Activated CD8-positive, alpha-beta memory T cell treated with anti-CD3 and anti-CD28 coated beads, Interleukin-2, amount 10 ng/mL, durations not matched to agents 7 days and 5 days (primary cell): Measurements from ENCODE around the gene ABCC10. TPM values are rescaled to one million over a fixed set of nuclear protein-coding genes. Genes with fewer than 3 reads are reported as not detected.
"Not testable (repeated sequence)": the region's sequence is repeated elsewhere in the genome, so short reads cannot be mapped to it uniquely, and the experiment has no call there.

Source experiments
- ATAC-seq: fragments of 150-1000 bp; cut with Tn5 transposase; one replicate; pipeline ENCODE4 v1.10.0; 2021; ENCODE audit warnings: moderate library complexity
- CTCF ChIA-PET: fragments of 350-600 bp; sonication (Branson Sonifier 250); formaldehyde crosslinking; loops from one replicate; lab custom pipeline; 2021; ENCODE audit warnings: antibody characterized with exemption; lab: Charles Lee
- DNase-seq: peaks from one replicate; pipeline ENCODE4 v3.0.0-alpha.2; 2020
- H3K27ac Mint-ChIP-seq: one replicate; pipeline ENCODE4 v1.8.0; 2021; ENCODE audit warnings: mild to moderate bottlenecking, mixed read lengths
- H3K27me3 Mint-ChIP-seq: one replicate; pipeline ENCODE4 v1.8.0; 2021; ENCODE audit warnings: mixed read lengths
- H3K36me3 Mint-ChIP-seq: one replicate; pipeline ENCODE4 v1.8.0; 2021; ENCODE audit warnings: mild to moderate bottlenecking, mixed read lengths
- H3K4me1 Mint-ChIP-seq: one replicate; pipeline ENCODE4 v1.8.0; 2021; ENCODE audit warnings: mixed read lengths
- H3K4me3 Mint-ChIP-seq: one replicate; pipeline ENCODE4 v1.8.0; 2021; ENCODE audit warnings: mild to moderate bottlenecking, moderate library complexity, mixed read lengths
- H3K9me3 Mint-ChIP-seq: one replicate; pipeline ENCODE4 v1.8.0; 2022; ENCODE audit warnings: low read depth, mixed read lengths
- total RNA-seq, 2 experiments: library from RNA; stranded (reverse); gene quantifications; one replicate each; pipeline ENCODE4 v1.2.3, GENCODE V29; 2021

The ABCC10 gene
- total RNA-seq, 2 experiments from 2014 or later: 52.0 to 59.6 TPM

DNA sequence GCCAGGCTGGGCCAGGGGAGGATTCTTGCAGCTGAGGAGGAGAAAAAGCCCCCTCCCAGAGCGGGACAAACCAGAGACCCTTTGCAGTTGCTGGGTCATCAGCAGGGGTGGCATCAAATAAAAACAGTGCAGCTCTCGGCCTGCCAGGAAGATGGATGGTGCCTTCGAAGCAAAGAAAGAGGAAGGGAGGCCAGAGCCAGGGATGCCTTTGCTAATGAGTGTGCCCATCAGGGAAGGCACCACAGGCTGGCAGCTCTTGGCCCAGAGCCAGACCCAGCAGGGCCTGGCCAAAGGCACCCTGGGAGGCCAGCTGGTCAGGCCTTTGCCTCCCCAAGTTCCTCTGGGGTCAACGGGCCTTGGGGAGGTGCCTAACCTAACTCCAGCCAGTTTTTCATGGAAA, 31.6 kb upstream of the ABCC10 start:
- Mint-ChIP-seq H3K9me3 (no peaks in the 10 kb centered on the region), H3K4me1 (peaks cover 14% of the 10 kb centered on the region), H3K36me3 (no peaks in the 10 kb centered on the region), H3K27me3 (peaks cover 41% of the 10 kb centered on the region), H3K4me3 (no peak overlapping the region), H3K27ac (no peak overlapping the region)
- DNase-seq: no peak
- CTCF ChIA-PET: interaction anchor here (0.7 to 2.1 kb wide), 7 partner anchors 9 to 252 kb away, joined by 3 to 12 read pairs (median 3); partner anchors contain the start of genes DNPH1, POLR1C and YIPF3
- ATAC-seq: no peak

DNA sequence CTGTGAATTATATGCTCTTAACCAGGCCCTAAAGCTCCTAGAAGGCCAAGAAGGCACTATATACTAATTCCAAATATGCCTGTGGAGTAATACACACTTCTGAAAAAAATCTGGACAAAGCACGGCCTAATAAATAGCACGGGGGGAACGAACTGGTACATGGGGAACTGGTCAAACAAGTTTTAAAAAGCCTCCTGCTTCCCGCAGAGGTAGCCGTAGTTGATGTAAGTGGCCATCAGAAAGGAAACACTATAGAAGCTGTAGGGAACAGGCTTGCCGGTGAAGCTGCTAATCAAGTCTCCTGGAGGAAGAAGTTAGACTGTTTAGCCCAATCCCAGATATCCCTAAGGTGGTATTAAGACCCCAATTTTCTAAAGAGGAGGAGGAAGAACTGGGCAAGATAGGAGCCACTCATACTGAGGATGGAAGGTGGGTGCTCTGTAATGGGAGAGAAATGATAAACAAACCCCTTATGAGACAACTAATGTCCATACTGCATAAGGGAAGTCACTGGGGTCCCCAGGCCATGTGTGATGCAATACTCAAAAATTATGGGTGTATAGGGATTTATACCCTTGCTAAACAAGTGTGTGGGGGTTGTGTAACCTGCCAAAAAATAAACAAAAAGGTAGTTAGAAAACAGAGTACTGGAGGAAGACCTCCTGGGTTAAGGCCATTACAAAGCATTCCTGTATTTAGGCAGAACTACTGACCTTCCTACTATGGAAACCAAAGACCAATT, 30.8 kb upstream of the ABCC10 start:
- DNase-seq: no peak
- Mint-ChIP-seq H3K27me3 (peaks cover 35% of the 10 kb centered on the region), H3K27ac (no peak overlapping the region), H3K4me1 (peaks cover 6% of the 10 kb centered on the region), H3K4me3 (no peak overlapping the region), H3K9me3 (no peaks in the 10 kb centered on the region), H3K36me3 (no peaks in the 10 kb centered on the region)
- CTCF ChIA-PET: interaction anchor here (0.7 to 2.3 kb wide), 10 partner anchors 10 to 253 kb away, joined by 3 to 12 read pairs (median 6); partner anchors contain the start of genes DNPH1, POLR1C, YIPF3 and ZNF318
- no peak for ATAC-seq

DNA sequence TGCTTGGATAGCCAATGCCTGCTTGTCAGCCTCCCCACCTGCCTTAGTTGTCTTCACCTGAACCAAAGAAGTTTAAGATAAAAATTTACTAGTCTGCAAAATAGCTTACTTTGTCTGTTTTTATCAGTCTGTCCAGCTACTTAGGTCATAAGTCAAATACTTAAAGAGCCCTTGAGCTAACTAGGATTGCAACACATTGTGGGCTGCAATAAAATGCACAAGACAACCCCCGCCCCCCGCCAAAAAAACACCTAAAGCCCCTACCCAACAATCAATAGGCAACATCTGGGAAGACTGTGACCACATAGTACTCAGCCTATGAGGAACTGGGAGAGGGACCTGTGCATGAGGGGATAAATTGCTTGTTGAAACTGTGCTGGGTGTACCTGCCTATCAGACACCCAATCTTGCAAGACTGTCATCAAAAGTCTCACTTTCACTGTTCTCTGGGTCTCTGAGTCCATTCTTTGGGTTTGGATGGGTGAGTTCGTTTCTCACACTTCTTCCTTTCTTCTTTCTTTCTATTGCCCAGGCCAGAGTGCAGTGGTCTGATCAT, 27.3 kb upstream of the ABCC10 start:
- no peak overlapping the region for H3K27ac Mint-ChIP-seq
- ATAC-seq: no peak
- CTCF ChIA-PET: no interaction called here
- no peak overlapping the region for H3K4me3 Mint-ChIP-seq
- DNase-seq: no peak
- H3K27me3 Mint-ChIP-seq: peaks cover 22% of the 10 kb centered on the region
- no peaks in the 10 kb centered on the region for H3K9me3 Mint-ChIP-seq
- no peaks in the 10 kb centered on the region for H3K36me3 Mint-ChIP-seq
- peaks cover 2% of the 10 kb centered on the region for H3K4me1 Mint-ChIP-seq

DNA sequence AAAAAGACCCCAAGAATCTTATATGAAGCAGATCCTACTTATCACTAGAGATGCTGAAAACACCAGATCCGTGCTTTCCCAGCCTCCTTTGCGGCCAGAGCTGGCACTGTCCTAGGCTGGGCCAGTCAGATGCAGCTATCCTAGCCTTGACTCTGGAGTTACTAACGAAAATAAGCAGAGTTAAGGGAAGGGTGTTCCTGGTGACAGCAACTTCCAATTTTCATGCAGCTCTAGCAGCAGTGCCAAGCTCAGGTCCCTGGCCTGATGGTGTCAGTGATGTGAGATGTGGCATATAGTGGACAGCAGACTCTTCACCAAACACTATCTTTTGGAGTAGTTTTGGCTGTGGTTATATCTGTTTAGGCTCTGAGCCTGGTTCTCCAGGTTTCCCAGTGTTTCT, 25.6 kb upstream of the ABCC10 start:
- H3K9me3 Mint-ChIP-seq: no peaks in the 10 kb centered on the region
- CTCF ChIA-PET: interaction anchor here (1.1 to 1.4 kb wide), 2 partner anchors 9 to 94 kb away, joined by 3 read pairs; no protein-coding TSS in a partner anchor
- H3K27ac Mint-ChIP-seq: no peak overlapping the region
- H3K4me1 Mint-ChIP-seq: peaks cover 2% of the 10 kb centered on the region
- no peaks in the 10 kb centered on the region for H3K36me3 Mint-ChIP-seq
- peaks cover 25% of the 10 kb centered on the region for H3K27me3 Mint-ChIP-seq
- H3K4me3 Mint-ChIP-seq: no peak overlapping the region
- ATAC-seq (no peak), DNase-seq (no peak)

DNA sequence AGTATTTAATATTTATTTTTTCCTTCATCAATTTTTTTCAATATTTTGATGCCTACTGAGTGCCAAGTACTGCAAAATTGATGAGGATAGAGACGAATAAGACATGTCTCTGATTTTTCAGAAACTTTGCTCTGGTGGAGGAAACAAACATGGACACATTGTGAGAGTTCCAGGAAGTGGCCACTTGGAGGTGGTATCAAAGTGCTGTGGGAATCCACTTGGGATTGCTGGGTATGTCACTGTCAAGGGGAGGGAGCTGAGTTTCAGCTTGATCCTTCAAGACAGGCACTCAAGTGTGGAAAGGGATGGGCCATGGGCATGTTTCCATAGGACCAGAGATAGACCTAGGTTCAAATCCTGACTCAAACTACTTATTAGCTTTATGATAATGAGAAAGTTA, 24.5 kb upstream of the ABCC10 start:
- Mint-ChIP-seq H3K4me3 (no peak overlapping the region), H3K27ac (no peak overlapping the region), H3K4me1 (peaks cover 2% of the 10 kb centered on the region), H3K27me3 (peaks cover 25% of the 10 kb centered on the region), H3K9me3 (no peaks in the 10 kb centered on the region), H3K36me3 (no peaks in the 10 kb centered on the region)
- CTCF ChIA-PET: interaction anchor here (1.4 kb wide), 1 partner anchor 95 kb away, joined by 3 read pairs; no protein-coding TSS in a partner anchor
- ATAC-seq (no peak), DNase-seq (no peak)

DNA sequence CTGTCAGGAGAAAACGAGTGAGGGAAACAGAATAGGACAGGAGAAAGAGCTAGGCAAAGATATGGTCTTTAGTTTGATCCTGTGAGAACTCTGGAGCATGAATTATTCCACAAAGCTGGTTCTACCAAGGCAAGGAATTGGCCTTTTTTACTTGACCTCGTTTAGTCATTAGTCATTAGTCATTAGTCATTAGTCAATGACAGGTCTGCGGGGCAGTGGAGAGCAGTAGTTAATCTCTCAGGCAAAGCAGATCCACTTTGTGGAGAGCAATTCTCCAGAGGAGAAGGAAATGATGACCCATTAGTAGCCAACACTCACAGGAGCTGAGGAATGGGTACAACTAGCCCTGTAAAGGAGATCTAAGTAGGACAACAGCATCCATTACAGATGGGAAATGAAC, 22.0 kb upstream of the ABCC10 start:
- CTCF ChIA-PET: no interaction called here
- H3K4me1 Mint-ChIP-seq: peaks cover under 1% of the 10 kb centered on the region

DNA sequence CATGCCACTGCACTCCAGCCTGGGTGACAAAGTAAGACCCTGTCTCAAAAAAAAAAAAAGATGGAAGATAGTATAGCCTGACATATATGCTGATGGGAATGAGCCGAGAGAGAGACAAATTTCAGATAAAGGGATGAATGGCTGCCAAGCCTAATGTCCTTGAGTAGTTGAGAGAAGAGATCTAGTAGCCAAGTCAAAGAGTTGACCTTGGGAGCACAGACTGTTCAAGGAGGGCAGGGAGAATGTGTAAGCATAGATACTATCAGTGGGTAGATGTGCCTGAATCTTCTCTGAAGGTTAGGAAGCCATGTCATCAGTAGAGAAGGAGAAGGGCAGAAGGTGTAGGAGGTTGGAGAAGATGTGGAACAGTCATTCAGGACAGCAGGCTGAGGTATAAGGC, 20.0 kb upstream of the ABCC10 start:
- Mint-ChIP-seq H3K27me3 (peaks cover 43% of the 10 kb centered on the region), H3K4me3 (no peak overlapping the region), H3K4me1 (no peaks in the 10 kb centered on the region), H3K36me3 (no peaks in the 10 kb centered on the region), H3K27ac (no peak overlapping the region), H3K9me3 (no peaks in the 10 kb centered on the region)
- DNase-seq: no peak
- CTCF ChIA-PET: no interaction called here
- no peak for ATAC-seq

More for the DNA sequence above, 22.0 kb upstream of the ABCC10 start:
- Mint-ChIP-seq H3K4me3 (no peak overlapping the region), H3K27me3 (peaks cover 39% of the 10 kb centered on the region), H3K9me3 (no peaks in the 10 kb centered on the region), H3K27ac (no peak overlapping the region), H3K36me3 (no peaks in the 10 kb centered on the region)
- DNase-seq: no peak
- no peak for ATAC-seq

DNA sequence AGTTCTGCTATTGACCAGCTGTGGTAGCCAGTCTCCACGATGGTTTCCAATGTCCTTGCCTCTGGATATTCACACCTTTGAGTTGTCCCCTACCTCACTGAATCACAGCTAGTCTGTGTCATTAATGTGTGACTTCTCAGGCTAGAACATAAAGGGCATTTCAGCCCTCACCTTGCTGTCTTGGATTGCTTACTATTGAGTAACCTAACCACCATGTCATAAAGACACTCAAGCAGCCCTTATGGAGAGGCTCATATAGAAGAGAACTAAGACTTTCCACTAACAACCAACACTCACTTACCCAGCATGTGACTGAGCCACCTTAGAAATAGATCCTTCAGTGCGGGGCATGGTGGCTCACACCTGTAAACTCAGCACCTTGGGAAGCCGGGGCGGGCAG, 19.1 kb upstream of the ABCC10 start:
- Mint-ChIP-seq H3K9me3 (no peaks in the 10 kb centered on the region), H3K4me3 (no peak overlapping the region), H3K4me1 (no peaks in the 10 kb centered on the region), H3K27me3 (peaks cover 41% of the 10 kb centered on the region), H3K27ac (no peak overlapping the region), H3K36me3 (no peaks in the 10 kb centered on the region)
- ATAC-seq (no peak), DNase-seq (no peak)
- CTCF ChIA-PET: interaction anchor here (1.8 kb wide), 1 partner anchor 10 kb away, joined by 4 read pairs; no protein-coding TSS in a partner anchor

DNA sequence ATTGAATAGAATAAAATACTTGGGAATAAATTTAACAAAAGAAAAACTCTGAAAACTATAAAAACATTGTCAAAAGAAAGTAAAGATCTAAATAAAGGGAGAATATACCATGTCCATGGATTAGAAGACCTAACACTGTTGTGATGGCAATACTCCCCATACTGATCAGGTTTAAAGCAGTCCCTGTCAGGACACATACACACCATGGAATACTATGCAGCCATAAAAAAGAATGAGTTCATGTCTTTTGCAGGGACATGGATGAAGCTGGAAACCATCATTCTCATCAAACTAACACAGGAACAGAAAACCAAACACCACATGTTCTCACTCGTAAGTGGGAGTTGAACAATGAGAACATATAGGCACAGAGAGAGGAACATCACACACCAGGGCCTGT, 16.6 kb upstream of the ABCC10 start:
- H3K27me3 Mint-ChIP-seq: peaks cover 22% of the 10 kb centered on the region
- H3K27ac Mint-ChIP-seq, CTCF ChIA-PET, DNase-seq, ATAC-seq, H3K9me3 Mint-ChIP-seq, H3K36me3 Mint-ChIP-seq, H3K4me3 Mint-ChIP-seq, H3K4me1 Mint-ChIP-seq: not testable (repeated sequence)

DNA sequence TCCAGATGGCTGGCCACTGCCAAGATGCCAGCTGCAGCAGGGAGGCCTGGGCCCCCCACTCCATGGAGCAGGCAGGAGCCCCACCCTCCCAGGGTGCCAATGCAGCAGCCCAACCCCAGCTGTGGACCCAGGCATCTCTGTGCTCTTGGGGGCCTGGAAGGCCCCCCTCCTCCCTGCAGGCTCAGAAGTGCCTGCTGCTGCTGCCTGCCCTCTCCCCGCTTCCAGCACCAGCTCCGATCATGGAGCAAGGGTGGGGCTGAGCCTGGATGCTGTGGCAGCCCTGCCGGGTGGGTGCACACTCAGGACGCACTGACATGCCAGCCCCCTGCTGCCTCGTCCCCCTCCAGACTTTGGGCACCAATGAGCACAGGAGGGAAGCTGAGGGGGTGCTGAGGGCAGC, 14.8 kb upstream of the ABCC10 start:
- ATAC-seq (no peak), DNase-seq (no peak)
- no peak overlapping the region for H3K4me3 Mint-ChIP-seq
- no peaks in the 10 kb centered on the region for H3K9me3 Mint-ChIP-seq
- H3K27ac Mint-ChIP-seq: no peak overlapping the region
- H3K36me3 Mint-ChIP-seq: no peaks in the 10 kb centered on the region
- H3K4me1 Mint-ChIP-seq: no peaks in the 10 kb centered on the region
- peaks cover 31% of the 10 kb centered on the region for H3K27me3 Mint-ChIP-seq
- CTCF ChIA-PET: no interaction called here

DNA sequence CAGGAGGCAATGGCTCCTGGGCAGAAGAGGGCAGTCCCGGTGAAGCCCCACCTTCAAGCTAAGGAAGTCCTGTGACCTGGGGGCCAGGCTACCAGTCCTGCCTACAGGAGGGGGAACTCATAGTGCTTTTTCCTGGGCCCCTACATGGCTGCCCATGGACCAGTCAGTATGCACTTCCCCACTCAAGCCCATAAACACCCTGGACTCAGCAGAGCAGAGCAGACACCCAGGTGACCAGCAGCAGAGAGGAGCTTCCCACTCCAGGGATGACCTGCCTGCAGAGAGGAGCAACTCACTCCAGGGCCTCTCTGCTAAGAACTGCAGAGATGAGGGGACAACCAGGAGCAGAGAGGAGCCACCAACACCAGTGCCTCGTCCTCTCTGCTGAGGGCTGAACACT, 14.3 kb upstream of the ABCC10 start:
- Mint-ChIP-seq H3K9me3 (no peaks in the 10 kb centered on the region), H3K4me3 (no peak overlapping the region), H3K4me1 (no peaks in the 10 kb centered on the region), H3K27me3 (peaks cover 31% of the 10 kb centered on the region), H3K36me3 (no peaks in the 10 kb centered on the region), H3K27ac (no peak overlapping the region)
- DNase-seq (no peak), ATAC-seq (no peak)
- CTCF ChIA-PET: no interaction called here

DNA sequence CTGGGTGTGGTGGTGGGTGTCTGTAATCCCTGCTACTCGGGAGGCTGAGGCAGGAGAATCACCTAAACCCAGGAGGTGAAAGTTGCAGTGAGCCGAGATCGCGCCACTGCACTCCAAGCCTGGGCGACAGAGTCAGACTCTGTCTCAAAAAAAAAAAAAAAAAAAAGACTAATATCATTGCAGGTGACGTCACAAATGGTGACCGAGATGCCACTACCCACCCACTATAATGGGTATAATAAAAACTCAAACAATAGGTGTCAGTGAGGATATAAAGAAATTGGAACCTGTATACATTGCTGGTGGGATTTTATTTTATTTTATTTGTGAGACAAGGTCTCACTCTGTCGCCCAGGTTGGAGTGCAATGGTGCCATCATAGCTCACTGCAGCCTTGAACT, 12.1 kb upstream of the ABCC10 start:
- DNase-seq, H3K27ac Mint-ChIP-seq, H3K4me1 Mint-ChIP-seq, H3K9me3 Mint-ChIP-seq, H3K36me3 Mint-ChIP-seq, ATAC-seq, H3K4me3 Mint-ChIP-seq: not testable (repeated sequence)
- H3K27me3 Mint-ChIP-seq: peaks cover 24% of the 10 kb centered on the region
- CTCF ChIA-PET: interaction anchor here (0.6 to 1.6 kb wide), 2 partner anchors 91 to 741 kb away, joined by 3 to 5 read pairs; no protein-coding TSS in a partner anchor

DNA sequence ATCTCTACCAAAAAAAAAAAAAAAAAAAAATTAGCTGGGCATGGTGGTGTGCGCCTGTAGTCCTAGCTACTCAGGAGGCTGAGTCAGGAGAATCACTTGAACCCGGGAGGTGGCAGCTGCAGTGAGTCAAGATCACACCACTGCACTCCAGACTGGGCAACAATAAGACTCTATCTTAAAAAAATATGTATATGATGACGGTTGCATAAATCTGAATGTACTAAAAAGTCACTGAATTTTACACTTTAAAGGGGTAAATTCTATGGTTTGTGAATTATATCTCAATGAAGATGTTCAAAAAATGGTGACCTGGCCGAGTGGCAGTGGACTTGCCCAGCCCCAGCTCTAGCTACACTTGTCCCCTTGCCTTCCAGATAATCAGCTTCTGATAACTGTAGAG, 10.4 kb upstream of the ABCC10 start:
- CTCF ChIA-PET: interaction anchor here (0.9 kb wide), 1 partner anchor 188 kb away, joined by 4 read pairs; the partner anchor contains the start of gene DNPH1
- Mint-ChIP-seq H3K4me3 (no peak overlapping the region), H3K27me3 (peaks cover 21% of the 10 kb centered on the region), H3K27ac (no peak overlapping the region), H3K36me3 (no peaks in the 10 kb centered on the region), H3K4me1 (peaks cover 2% of the 10 kb centered on the region), H3K9me3 (no peaks in the 10 kb centered on the region)
- ATAC-seq: no peak
- DNase-seq: no peak
